GM19099 (cell line): Measurements from ENCODE around the gene CFTR.

ENCODE experiments used
- POLR2A ChIP-seq: IDR thresholded peaks from 3 replicates; pipeline ENCODE4 v1.6.1; 2011; ENCODE audit warnings: low read depth; ENCODE audit not compliant: insufficient read length; ENCODE audit errors: extremely low read depth

The CFTR gene

DNA sequence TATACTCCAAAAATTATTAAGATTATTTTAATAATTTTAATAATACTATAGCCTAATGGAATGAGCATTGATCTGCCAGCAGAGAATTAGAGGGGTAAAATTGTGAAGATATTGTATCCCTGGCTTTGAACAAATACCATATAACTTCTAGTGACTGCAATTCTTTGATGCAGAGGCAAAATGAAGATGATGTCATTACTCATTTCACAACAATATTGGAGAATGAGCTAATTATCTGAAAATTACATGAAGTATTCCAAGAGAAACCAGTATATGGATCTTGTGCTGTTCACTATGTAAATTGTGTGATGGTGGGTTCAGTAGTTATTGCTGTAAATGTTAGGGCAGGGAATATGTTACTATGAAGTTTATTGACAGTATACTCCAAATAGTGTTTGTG lies 80.2 kb downstream of the CFTR start:
- no peak for TF ChIP-seq POLR2A

DNA sequence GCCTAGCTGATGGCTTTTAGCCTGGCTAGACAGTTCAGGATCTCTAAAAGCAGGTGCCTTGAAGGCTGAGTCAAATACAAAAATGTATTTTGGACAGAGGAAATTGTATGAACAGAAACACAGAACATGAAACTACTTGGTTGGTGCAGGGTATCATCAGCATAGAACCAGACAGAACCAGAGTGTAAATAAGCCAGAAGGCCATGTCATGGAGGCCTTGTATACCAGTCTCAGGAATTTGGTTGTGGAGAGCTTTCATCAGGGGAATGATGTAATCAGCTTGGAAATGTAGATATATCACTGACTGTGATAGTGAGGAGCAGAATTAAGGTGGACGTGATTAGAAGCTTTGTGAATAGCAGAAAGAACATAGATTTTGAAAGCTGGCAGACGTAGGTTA lies 82.9 kb downstream of the CFTR start:
- no peak for TF ChIP-seq POLR2A

DNA sequence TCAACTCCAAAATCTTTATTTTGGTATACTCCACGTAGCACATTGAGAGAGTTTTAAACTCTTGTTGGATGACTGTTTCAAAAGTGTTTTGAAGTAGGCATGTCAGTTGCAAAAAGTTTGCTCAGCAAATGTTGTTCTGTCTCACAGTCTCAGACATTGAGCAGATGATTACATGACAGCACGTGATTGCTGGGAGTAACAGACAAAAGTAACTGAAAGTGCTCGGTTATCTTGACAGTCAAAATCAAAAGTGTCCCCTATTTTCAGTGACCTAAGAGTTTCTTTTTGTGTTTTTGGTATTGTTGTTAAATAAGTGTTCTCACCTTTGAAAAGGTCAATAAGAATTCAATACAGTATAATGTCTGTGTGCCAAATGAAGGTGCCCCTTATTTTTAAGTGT lies 84.3 kb downstream of the CFTR start:
- TF ChIP-seq POLR2A = no peak

DNA sequence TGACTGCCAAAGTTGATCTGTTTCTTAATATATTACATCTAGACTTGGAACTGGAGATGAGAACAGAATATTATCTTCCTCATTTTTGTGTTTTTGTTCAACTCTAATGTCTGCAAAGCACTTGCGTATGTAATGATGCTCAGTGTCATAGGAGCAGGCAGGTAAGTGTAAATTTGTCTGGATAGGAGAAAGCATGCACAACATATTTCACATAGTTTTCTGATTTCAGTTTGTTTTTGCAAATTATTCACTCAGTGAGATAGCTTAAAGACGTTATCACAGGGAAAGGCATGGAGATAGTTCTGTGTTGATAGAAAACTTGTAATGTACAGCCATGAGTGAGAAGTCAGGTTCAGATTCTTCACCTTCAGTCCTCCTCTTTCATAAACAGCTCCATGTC lies 84.8 kb downstream of the CFTR start:
- no peak for TF ChIP-seq POLR2A

DNA sequence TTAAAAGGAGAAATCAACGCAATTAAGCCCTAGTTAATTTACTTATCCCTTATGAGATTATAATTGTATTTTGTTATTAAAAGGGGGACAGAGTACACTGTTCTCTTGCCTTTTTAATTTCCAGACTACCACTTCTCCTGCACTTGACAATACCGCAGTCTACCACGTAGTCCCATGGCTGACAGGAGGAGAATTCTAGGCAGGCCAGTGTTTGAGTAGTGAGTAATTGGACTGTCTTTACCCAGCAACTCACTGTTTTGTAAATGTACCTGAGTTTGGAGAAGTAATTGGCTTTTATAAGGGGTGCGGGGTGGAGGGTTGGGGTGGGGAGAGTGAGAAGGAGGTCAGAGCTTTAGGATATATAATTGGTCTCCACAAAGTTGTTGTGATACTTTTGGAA lies 85.4 kb downstream of the CFTR start:
- TF ChIP-seq POLR2A = no peak

DNA sequence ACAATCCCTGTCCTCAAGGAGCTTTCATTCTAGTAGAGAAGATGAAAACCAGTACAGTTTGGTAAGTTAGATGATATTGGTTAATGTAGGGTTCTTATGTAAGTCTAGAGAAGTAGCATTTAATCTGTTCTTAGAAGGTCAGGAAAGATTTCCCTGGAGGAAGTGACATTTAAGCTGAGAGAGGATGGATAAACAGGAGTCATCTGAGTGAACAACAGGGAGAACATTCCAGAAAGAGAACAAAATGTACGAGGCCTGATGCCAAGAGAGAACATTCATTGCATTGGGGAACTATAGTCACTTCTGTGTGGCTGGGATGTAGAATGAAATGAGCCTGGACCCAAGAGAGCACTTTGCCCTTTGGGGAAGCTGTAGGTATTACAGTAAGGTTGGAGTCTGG lies 88.0 kb downstream of the CFTR start:
- no peak for TF ChIP-seq POLR2A

GRCh38 chr7:117572856-117573620 lies 93.2 kb downstream of the CFTR start:
- TF ChIP-seq POLR2A = no peak

DNA sequence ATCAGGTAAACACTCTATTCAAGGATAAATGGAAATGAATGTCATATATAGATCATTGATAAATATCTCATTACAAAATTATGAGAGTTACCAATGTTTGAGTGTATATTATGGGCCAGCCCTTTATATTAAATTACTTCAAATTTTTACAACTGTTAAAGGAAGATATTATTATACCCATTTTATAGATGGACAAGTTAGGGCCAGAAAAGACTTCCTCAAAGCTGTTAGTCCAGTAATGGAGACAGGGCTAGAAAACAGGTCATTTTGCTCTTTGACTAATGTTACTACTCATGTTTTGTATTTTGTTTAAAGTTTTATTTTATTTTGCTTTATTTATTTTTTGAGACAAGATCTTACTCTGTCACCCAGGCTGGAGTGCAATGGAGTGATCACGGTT lies 101.6 kb downstream of the CFTR start:
- TF ChIP-seq POLR2A = no peak

DNA sequence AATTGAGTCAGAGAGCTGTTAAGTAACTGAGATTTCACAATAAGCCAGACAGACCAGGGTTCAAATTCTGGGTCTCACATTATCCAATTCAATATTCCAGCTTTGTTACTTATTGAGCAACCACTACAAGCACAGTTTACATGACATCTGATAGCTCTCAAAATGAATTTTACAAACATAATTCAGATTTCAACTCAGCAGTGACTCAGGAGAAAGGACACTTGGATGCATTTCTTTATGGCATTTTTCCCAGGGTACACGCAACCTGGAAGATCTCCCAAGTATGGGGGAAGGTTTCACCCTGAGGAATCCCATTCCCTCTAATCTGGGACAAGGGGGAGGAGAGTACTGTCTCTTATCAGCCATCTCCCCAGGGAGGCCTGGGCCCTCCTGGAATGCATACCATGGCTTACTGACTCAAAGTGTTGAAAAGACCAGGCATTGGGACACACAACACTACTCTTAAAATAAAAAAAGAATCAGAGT lies 102.4 kb downstream of the CFTR start:
- no peak for TF ChIP-seq POLR2A

- no peak for TF ChIP-seq POLR2A
These were observed 108.1 kb downstream of the CFTR start for GRCh38 chr7:117587931-117588330.

- no peak for TF ChIP-seq POLR2A
These were observed 108.5 kb downstream of the CFTR start for GRCh38 chr7:117588352-117588794.

- TF ChIP-seq POLR2A = no peak
These were observed 110.4 kb downstream of the CFTR start for GRCh38 chr7:117590191-117590590.

DNA sequence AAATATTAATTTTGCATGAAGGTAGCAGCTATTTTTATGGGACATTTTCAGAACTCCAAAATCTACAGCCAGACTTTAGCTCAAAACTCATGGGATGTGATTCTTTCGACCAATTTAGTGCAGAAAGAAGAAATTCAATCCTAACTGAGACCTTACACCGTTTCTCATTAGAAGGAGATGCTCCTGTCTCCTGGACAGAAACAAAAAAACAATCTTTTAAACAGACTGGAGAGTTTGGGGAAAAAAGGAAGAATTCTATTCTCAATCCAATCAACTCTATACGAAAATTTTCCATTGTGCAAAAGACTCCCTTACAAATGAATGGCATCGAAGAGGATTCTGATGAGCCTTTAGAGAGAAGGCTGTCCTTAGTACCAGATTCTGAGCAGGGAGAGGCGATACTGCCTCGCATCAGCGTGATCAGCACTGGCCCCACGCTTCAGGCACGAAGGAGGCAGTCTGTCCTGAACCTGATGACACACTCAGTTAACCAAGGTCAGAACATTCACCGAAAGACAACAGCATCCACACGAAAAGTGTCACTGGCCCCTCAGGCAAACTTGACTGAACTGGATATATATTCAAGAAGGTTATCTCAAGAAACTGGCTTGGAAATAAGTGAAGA lies 112.3 kb downstream of the CFTR start:
- no peak for TF ChIP-seq POLR2A

DNA sequence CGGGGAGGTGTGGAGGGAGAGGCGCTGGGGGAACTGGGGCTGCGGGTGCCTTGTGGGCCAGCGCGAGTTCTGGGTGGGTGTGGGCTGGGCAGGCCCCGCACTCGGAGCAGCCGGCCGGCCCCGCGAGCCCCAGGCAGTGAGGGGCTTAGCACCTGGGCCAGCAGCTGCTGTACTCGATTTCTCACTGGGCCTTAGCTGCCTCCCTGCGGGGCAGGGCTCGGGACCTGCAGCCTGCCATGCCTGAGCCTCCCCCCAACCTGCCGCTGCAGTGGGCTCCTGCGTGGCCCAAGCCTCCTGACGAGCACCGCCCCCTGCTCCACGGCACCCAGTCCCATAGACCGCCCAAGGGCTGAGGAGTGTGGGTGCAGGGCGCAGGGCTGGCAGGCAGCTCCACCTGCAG lies 116.3 kb downstream of the CFTR start:
- no peak for TF ChIP-seq POLR2A

GRCh38 chr7:117597755-117598154 lies 117.9 kb downstream of the CFTR start:
- TF ChIP-seq POLR2A = no peak

- TF ChIP-seq POLR2A = no peak
These were observed 121.1 kb downstream of the CFTR start for GRCh38 chr7:117600911-117601310.
